Progenitor cell of endocrine pancreas (in vitro differentiated cells): Measurements from ENCODE around the gene TAGLN. TPM values are rescaled to one million over a fixed set of nuclear protein-coding genes. Genes with fewer than 3 reads are reported as not detected.

Source experiments
- DNase-seq: peaks from one replicate; pipeline ENCODE4 v3.0.0; 2021; ENCODE audit warnings: low spot score; ENCODE audit not compliant: unreplicated experiment
- H3K27ac Mint-ChIP-seq: 2 replicates; pipeline ENCODE4 v1.8.0; 2021; ENCODE audit warnings: mild to moderate bottlenecking, moderate library complexity, mixed read lengths
- H3K27me3 Mint-ChIP-seq: 2 replicates; pipeline ENCODE4 v1.8.0; 2021; ENCODE audit warnings: mixed read lengths
- H3K36me3 Mint-ChIP-seq: 2 replicates; pipeline ENCODE4 v1.8.0; 2022; ENCODE audit warnings: mixed read lengths; ENCODE audit not compliant: insufficient read depth
- H3K4me1 Mint-ChIP-seq: 2 replicates; pipeline ENCODE4 v1.8.0; 2021; ENCODE audit warnings: low read depth, mixed read lengths
- H3K4me3 Mint-ChIP-seq: 2 replicates; pipeline ENCODE4 v1.8.0; 2021; ENCODE audit warnings: low read depth, mild to moderate bottlenecking, moderate library complexity, mixed read lengths
- H3K9me3 Mint-ChIP-seq: 2 replicates; pipeline ENCODE4 v1.8.0; 2021; ENCODE audit warnings: low read depth, mixed read lengths
- total RNA-seq: library from RNA; stranded (reverse); gene quantifications from 2 replicates; pipeline ENCODE4 v1.2.1, GENCODE V29; 2021
- TF ChIP-seq, protein P1 (sequence below): fragments of 200-600 bp; sonication (generic); IDR thresholded peaks from one replicate; pipeline ENCODE4 v1.5.0; 2021; ENCODE audit warnings: antibody characterized with exemption, mild to moderate bottlenecking; ENCODE audit not compliant: unreplicated experiment

The TAGLN gene
- total RNA-seq, 1 donor from 2014 or later = 41.4 TPM

DNA sequence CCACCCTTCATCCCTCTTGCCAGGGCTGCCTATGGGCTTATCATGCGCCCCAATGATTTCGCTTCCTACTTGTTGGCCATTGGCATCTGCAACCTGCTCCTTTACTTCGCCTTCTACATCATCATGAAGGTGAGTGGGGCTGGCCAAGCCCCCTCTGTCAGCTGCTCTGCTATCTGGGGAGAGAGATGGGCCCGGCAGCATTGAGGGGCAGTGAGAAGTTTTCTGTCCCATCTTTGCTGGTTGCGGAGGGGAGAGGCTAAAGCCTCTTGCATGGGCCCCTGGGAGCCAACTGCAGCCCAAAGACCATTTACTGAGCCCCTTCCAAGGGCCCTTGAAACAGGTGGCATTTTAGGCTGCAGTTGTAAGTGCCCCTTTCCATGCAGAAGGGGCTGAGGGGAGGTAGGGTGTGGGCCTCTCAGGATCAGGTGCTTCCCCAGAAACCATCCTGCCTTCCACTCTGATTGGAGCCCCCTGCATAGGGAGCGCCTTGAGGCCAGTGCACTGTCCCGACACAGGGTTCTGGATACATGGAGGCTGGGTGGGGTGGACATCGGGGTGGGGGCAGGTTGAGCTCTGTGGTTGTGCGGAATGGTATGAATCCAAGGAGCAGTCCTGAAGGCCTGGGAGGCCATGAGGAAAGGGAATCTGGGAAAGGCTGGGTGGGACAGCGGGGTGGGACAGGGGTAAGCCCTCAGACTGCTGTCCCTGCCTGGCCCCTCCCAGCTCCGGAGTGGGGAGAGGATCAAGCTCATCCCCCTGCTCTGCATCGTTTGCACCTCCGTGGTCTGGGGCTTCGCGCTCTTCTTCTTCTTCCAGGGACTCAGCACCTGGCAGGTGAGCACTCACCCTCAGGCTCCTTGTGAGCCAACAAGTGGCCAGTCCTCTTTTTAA lies 5.8 kb upstream of the TAGLN start:
- Mint-ChIP-seq H3K27ac (no peak overlapping the region), H3K27me3 (peaks cover 4% of the 10 kb centered on the region), H3K4me1 (peaks cover 3% of the 10 kb centered on the region), H3K9me3 (no peaks in the 10 kb centered on the region), H3K4me3 (no peak overlapping the region), H3K36me3 (peaks cover 13% of the 10 kb centered on the region)
- no peak for DNase-seq
- TF ChIP-seq, protein P1, sequence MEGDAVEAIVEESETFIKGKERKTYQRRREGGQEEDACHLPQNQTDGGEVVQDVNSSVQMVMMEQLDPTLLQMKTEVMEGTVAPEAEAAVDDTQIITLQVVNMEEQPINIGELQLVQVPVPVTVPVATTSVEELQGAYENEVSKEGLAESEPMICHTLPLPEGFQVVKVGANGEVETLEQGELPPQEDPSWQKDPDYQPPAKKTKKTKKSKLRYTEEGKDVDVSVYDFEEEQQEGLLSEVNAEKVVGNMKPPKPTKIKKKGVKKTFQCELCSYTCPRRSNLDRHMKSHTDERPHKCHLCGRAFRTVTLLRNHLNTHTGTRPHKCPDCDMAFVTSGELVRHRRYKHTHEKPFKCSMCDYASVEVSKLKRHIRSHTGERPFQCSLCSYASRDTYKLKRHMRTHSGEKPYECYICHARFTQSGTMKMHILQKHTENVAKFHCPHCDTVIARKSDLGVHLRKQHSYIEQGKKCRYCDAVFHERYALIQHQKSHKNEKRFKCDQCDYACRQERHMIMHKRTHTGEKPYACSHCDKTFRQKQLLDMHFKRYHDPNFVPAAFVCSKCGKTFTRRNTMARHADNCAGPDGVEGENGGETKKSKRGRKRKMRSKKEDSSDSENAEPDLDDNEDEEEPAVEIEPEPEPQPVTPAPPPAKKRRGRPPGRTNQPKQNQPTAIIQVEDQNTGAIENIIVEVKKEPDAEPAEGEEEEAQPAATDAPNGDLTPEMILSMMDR = no peak

DNA sequence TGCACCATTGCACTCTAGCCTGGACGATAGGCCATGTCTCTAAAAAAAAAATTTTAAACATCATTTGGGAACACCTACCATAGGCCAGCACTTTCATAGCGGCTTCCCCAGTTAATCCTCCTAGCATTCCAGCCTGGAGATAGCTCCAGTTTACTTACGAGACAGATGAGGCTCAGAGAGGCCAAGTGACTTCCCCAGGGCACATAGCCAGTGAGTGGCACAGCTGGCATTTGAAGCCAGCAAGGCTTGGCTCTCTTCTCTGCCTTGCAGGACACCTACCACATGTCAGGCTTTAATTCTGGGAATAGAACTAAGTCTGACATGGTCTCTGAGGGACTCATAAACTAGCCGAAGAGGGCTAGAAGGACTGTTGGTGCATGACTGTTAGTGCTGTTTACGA lies 4.9 kb upstream of the TAGLN start:
- Mint-ChIP-seq H3K36me3 (peaks cover 11% of the 10 kb centered on the region), H3K9me3 (no peaks in the 10 kb centered on the region), H3K27ac (no peak overlapping the region), H3K27me3 (peaks cover 9% of the 10 kb centered on the region), H3K4me3 (no peak overlapping the region), H3K4me1 (peaks cover 3% of the 10 kb centered on the region)
- TF ChIP-seq, protein P1 = no peak
- DNase-seq = no peak

DNA sequence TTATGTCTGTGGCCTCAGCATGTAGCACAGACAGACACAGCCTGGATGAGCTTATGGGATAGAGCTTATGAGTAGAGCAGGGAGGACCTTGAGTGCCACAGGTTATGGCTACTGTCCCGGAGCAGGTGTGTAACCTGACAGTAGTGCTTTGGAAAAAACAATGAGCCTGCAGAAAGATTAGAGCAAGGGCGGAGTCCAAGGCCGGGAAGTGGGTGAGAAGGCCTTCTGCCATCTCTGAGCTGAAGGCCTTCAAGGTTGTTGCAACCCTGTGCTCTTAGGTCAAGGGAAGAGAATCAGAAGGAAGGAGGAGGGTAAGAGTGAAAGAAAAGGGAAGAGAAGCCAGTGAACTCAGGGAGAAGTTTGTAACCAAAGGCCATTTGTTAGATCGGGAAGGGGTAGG lies 3.9 kb upstream of the TAGLN start:
- Mint-ChIP-seq H3K4me3 (no peak overlapping the region), H3K27ac (peak overlapping the region; percentile 8), H3K27me3 (peaks cover 14% of the 10 kb centered on the region), H3K4me1 (peaks cover 3% of the 10 kb centered on the region), H3K9me3 (no peaks in the 10 kb centered on the region), H3K36me3 (peaks cover 11% of the 10 kb centered on the region)
- TF ChIP-seq, protein P1 = no peak
- DNase-seq = no peak

DNA sequence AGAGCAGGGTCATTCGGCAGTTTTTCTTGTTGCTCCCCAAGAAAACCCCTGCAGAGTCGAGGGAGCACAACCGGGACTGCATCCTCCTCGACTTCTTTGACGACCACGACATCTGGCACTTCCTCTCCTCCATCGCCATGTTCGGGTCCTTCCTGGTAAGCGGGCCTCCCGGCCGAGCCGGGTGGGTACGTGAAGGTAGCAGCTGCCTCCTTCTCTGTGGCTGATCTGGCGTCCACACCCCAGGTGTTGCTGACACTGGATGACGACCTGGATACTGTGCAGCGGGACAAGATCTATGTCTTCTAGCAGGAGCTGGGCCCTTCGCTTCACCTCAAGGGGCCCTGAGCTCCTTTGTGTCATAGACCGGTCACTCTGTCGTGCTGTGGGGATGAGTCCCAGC lies 3.4 kb upstream of the TAGLN start:
- DNase-seq = no peak
- Mint-ChIP-seq H3K9me3 (no peaks in the 10 kb centered on the region), H3K4me1 (peaks cover 3% of the 10 kb centered on the region), H3K27ac (no peak overlapping the region), H3K36me3 (peaks cover 8% of the 10 kb centered on the region), H3K27me3 (peaks cover 17% of the 10 kb centered on the region), H3K4me3 (no peak overlapping the region)
- TF ChIP-seq, protein P1 = no peak

DNA sequence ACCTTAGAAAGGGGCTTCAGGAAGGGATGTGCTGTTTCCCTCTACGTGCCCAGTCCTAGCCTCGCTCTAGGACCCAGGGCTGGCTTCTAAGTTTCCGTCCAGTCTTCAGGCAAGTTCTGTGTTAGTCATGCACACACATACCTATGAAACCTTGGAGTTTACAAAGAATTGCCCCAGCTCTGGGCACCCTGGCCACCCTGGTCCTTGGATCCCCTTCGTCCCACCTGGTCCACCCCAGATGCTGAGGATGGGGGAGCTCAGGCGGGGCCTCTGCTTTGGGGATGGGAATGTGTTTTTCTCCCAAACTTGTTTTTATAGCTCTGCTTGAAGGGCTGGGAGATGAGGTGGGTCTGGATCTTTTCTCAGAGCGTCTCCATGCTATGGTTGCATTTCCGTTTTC lies 2.2 kb upstream of the TAGLN start:
- peaks cover 3% of the 10 kb centered on the region for H3K4me1 Mint-ChIP-seq
- DNase-seq = no peak
- no peak overlapping the region for H3K4me3 Mint-ChIP-seq
- no peaks in the 10 kb centered on the region for H3K9me3 Mint-ChIP-seq
- TF ChIP-seq, protein P1 = no peak
- peaks cover 6% of the 10 kb centered on the region for H3K36me3 Mint-ChIP-seq
- peaks cover 18% of the 10 kb centered on the region for H3K27me3 Mint-ChIP-seq
- H3K27ac Mint-ChIP-seq = no peak overlapping the region
